ENCODE measurements around the gene KCNN1.

Gene KCNN1

GRCh38 chr19:18049385-18049784 is 82.5 kb downstream of the KCNN1 start:
- DNase-seq (no peak), ATAC-seq (no peak)
- Mint-ChIP-seq H3K4me3 (no peak overlapping the region), H3K9me3 (no peaks in the 10 kb centered on the region), H3K27me3 (no peaks in the 10 kb centered on the region), H3K4me1 (peaks cover 41% of the 10 kb centered on the region), H3K27ac (no peak overlapping the region)
